Endothelial cell of umbilical vein (primary cell): ENCODE measurements around the gene LRRC74B. TPM values are rescaled to one million over a fixed set of nuclear protein-coding genes. Genes with fewer than 3 reads are reported as not detected.

Source experiments
- microRNA counts: library from miRNA; unstranded; fragments of <30 nt; microRNA quantifications from one replicate; lab custom pipeline; 2016
- microRNA-seq: library from miRNA; unstranded; fragments of <30 nt; microRNA quantifications from one replicate; pipeline ENCODE4 v1.2.0, GENCODE V29; 2021; ENCODE audit warnings: borderline number of aligned reads, borderline replicate concordance
- polyA plus RNA-seq, 4 experiments: library from polyadenylated mRNA; depleted of rRNA in 3 of 4; stranded (reverse) in 3 of 4; unstranded in 1 of 4; fragments of >200 nt; gene quantifications; 2 replicates each; pipeline versions ENCODE4 v1.2.1 to v1.2.3, GENCODE V29; 2011 to 2012; ENCODE audit warnings: missing spikeins in 1 of 4
- small RNA-seq: library from RNA; depleted of rRNA; stranded (forward); fragments of <200 nt; gene quantifications from one replicate; pipeline ENCODE3, GENCODE V24; 2012; ENCODE audit warnings: low replicate concordance, low read depth; ENCODE audit not compliant: insufficient read depth, insufficient read length
- total RNA-seq: library from RNA; stranded (reverse); gene quantifications from 2 replicates; pipeline ENCODE4 v1.2.3, GENCODE V29; 2021

The LRRC74B gene
- total and polyA plus RNA-seq, 2 donors (not counting 3 experiments of a cell fraction or from before 2014, with no cell fraction given) = not detected

MicroRNAs encoded within 50 kb of the gene (microRNA counts, 767-probe panel; counts per million panel counts)
- 723 counts per million, percentile 96 among the panel's probes with 10 or more counts for microRNA hsa-miR-649 (lab: Ali Mortazavi, UCI)

Small RNA genes lying within 50 kb of the gene (microRNA-seq; reads per million reads assigned to microRNA genes)
- gene MIR649 = not detected

Small RNA genes lying within 50 kb of the gene (small RNA-seq; reads per million reads assigned to genes)
- gene MIR649 = not detected

Other genes with a start within 250 kb of the LRRC74B start
- gene PI4KA, start 187.1 kb upstream of the LRRC74B start, total RNA-seq = 51.4 and 56.4 TPM in 2 replicates
- 28.9 and 30.1 TPM in 2 replicates for gene PI4KA, start 187.1 kb upstream of the LRRC74B start, polyA plus RNA-seq
- gene SNAP29, start 186.9 kb upstream of the LRRC74B start, total RNA-seq = 26.7 and 27.0 TPM in 2 replicates
- 16.2 and 16.4 TPM in 2 replicates for gene SNAP29, start 186.9 kb upstream of the LRRC74B start, polyA plus RNA-seq
- gene CRKL, start 128.5 kb upstream of the LRRC74B start, total RNA-seq = 47.1 and 50.6 TPM in 2 replicates
- 15.4 and 18.0 TPM in 2 replicates for gene CRKL, start 128.5 kb upstream of the LRRC74B start, polyA plus RNA-seq
- not detected in 2 replicates for gene AIFM3, start 78.7 kb upstream of the LRRC74B start, total RNA-seq
- 0.11 and 0.15 TPM in 2 replicates for gene AIFM3, start 78.7 kb upstream of the LRRC74B start, polyA plus RNA-seq
- gene LZTR1, start 63.6 kb upstream of the LRRC74B start, total RNA-seq = 60.1 and 86.8 TPM in 2 replicates
- gene LZTR1, start 63.6 kb upstream of the LRRC74B start, polyA plus RNA-seq = 56.6 and 60.7 TPM in 2 replicates
- gene THAP7, start 43.8 kb upstream of the LRRC74B start, total RNA-seq = 13.5 and 14.9 TPM in 2 replicates
- gene THAP7, start 43.8 kb upstream of the LRRC74B start, polyA plus RNA-seq = 24.4 and 33.0 TPM in 2 replicates
- not detected in 2 replicates for gene P2RX6, start 30.8 kb upstream of the LRRC74B start, total RNA-seq
- 0.06 TPM in 1 of 2 replicates, not detected in the other for gene P2RX6, start 30.8 kb upstream of the LRRC74B start, polyA plus RNA-seq
- gene SLC7A4, start 13.4 kb upstream of the LRRC74B start, total RNA-seq = not detected in 2 replicates
- not detected in 2 replicates for gene SLC7A4, start 13.4 kb upstream of the LRRC74B start, polyA plus RNA-seq